ENCODE results near the gene PDE4B. TPM values are rescaled to one million over a fixed set of nuclear protein-coding genes. Genes with fewer than 3 reads are reported as not detected.

The PDE4B gene
- total RNA-seq, 1 donor from 2014 or later = 1.2 TPM

GRCh38 chr1:66284746-66285145 lies 492.1 kb downstream of the PDE4B start:
- H3K4me2 ChIP-seq = no peak overlapping the region
- no peaks in the 10 kb centered on the region for H3K27me3 ChIP-seq
- no peak for DNase-seq (ENCODE audit: low spot score)
- H3K9me3 ChIP-seq (ENCODE audit: low read depth) = no peaks in the 10 kb centered on the region
- H3K4me1 ChIP-seq = no peaks in the 10 kb centered on the region
- no peaks in the 10 kb centered on the region for H3F3A ChIP-seq (ENCODE audit: low read depth)
- H3K27ac ChIP-seq = no peak overlapping the region
- H3K9me3 Mint-ChIP-seq = no peaks in the 10 kb centered on the region
- H3K4me1 Mint-ChIP-seq = no peaks in the 10 kb centered on the region
- H3K4me3 Mint-ChIP-seq = no peak overlapping the region
- no peaks in the 10 kb centered on the region for H3K36me3 Mint-ChIP-seq
- H3K4me3 ChIP-seq = no peak overlapping the region
- no peak overlapping the region for H3K27ac Mint-ChIP-seq
- no peaks in the 10 kb centered on the region for H3K27me3 Mint-ChIP-seq (ENCODE audit: insufficient read depth, low read depth)
- H3K79me2 ChIP-seq (ENCODE audit: low read depth) = no peaks in the 10 kb centered on the region
- no peak overlapping the region for H3K9ac ChIP-seq
- no peak overlapping the region for H2AFZ ChIP-seq (replicated peaks)
- H4K20me1 ChIP-seq (ENCODE audit: low read depth) = no peaks in the 10 kb centered on the region
- H3K36me3 ChIP-seq = no peaks in the 10 kb centered on the region
- TF ChIP-seq, protein P1, sequence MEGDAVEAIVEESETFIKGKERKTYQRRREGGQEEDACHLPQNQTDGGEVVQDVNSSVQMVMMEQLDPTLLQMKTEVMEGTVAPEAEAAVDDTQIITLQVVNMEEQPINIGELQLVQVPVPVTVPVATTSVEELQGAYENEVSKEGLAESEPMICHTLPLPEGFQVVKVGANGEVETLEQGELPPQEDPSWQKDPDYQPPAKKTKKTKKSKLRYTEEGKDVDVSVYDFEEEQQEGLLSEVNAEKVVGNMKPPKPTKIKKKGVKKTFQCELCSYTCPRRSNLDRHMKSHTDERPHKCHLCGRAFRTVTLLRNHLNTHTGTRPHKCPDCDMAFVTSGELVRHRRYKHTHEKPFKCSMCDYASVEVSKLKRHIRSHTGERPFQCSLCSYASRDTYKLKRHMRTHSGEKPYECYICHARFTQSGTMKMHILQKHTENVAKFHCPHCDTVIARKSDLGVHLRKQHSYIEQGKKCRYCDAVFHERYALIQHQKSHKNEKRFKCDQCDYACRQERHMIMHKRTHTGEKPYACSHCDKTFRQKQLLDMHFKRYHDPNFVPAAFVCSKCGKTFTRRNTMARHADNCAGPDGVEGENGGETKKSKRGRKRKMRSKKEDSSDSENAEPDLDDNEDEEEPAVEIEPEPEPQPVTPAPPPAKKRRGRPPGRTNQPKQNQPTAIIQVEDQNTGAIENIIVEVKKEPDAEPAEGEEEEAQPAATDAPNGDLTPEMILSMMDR (IDR thresholded peaks at IDR 0.05) = no peak
- TF ChIP-seq EZH2phosphoT487 (IDR thresholded peaks at IDR 0.05) = no peak
- TF ChIP-seq EZH2 (IDR thresholded peaks at IDR 0.05) = no peak

GRCh38 chr1:66285618-66286270 lies 493.0 kb downstream of the PDE4B start:
- H3K36me3 ChIP-seq = no peaks in the 10 kb centered on the region
- Mint-ChIP-seq H3K4me3 (no peak overlapping the region), H3K36me3 (no peaks in the 10 kb centered on the region), H3K27ac (no peak overlapping the region), H3K4me1 (no peaks in the 10 kb centered on the region), H3K9me3 (no peaks in the 10 kb centered on the region), H3K27me3 (ENCODE audit: insufficient read depth, low read depth) (no peaks in the 10 kb centered on the region)
- no peak for DNase-seq (ENCODE audit: low spot score)
- no peak overlapping the region for H2AFZ ChIP-seq (replicated peaks)
- no peak overlapping the region for H3K27ac ChIP-seq
- no peaks in the 10 kb centered on the region for H3K4me1 ChIP-seq
- H3K4me3 ChIP-seq = no peak overlapping the region
- H3K4me2 ChIP-seq = no peak overlapping the region
- no peaks in the 10 kb centered on the region for H3F3A ChIP-seq (ENCODE audit: low read depth)
- H3K27me3 ChIP-seq = no peaks in the 10 kb centered on the region
- H3K9ac ChIP-seq = no peak overlapping the region
- no peaks in the 10 kb centered on the region for H4K20me1 ChIP-seq (ENCODE audit: low read depth)
- H3K79me2 ChIP-seq (ENCODE audit: low read depth) = no peaks in the 10 kb centered on the region
- H3K9me3 ChIP-seq (ENCODE audit: low read depth) = no peaks in the 10 kb centered on the region
- TF ChIP-seq EZH2 (IDR thresholded peaks at IDR 0.05) (no peak), EZH2phosphoT487 (IDR thresholded peaks at IDR 0.05) (no peak)
- TF ChIP-seq, protein P1 (IDR thresholded peaks at IDR 0.05) = no peak

DNA sequence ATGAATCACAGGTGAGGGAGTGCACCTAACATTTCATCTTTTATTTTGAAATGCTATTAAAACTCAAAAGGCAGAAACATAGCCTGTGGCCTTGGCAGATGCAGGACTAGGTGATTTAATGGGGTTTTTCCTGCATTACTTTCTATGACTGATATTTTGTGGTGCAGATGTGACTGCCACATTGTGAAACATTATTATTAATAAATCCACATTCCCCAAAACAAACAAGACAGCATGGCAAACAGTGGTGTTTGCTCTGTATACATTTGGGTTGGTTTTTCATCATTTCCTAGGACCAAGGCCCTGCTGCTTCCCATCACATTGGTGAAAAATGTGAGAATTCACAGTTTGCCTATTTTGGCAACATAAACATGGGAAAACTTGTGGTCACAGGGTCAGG lies 493.6 kb downstream of the PDE4B start:
- no peak overlapping the region for H3K4me3 ChIP-seq
- no peaks in the 10 kb centered on the region for H3K4me1 Mint-ChIP-seq

More for the DNA sequence above, 493.6 kb downstream of the PDE4B start:
- no peaks in the 10 kb centered on the region for H3K4me1 ChIP-seq
- H2AFZ ChIP-seq (replicated peaks) = no peak overlapping the region
- H3K4me3 Mint-ChIP-seq = no peak overlapping the region
- H3K36me3 Mint-ChIP-seq = no peaks in the 10 kb centered on the region
- DNase-seq (ENCODE audit: low spot score) = no peak
- H3K9ac ChIP-seq = no peak overlapping the region
- H4K20me1 ChIP-seq (ENCODE audit: low read depth) = no peaks in the 10 kb centered on the region
- no peak overlapping the region for H3K27ac ChIP-seq
- TF ChIP-seq, protein P1 (IDR thresholded peaks at IDR 0.05) = no peak
- TF ChIP-seq EZH2phosphoT487 (IDR thresholded peaks at IDR 0.05) = no peak
- no peak for TF ChIP-seq EZH2 (IDR thresholded peaks at IDR 0.05)
- H3K79me2 ChIP-seq (ENCODE audit: low read depth) = no peaks in the 10 kb centered on the region
- no peaks in the 10 kb centered on the region for H3K36me3 ChIP-seq
- no peaks in the 10 kb centered on the region for H3K9me3 Mint-ChIP-seq
- H3K27me3 Mint-ChIP-seq (ENCODE audit: insufficient read depth, low read depth) = no peaks in the 10 kb centered on the region
- H3K27me3 ChIP-seq = no peaks in the 10 kb centered on the region
- no peaks in the 10 kb centered on the region for H3F3A ChIP-seq (ENCODE audit: low read depth)
- H3K9me3 ChIP-seq (ENCODE audit: low read depth) = no peaks in the 10 kb centered on the region
- H3K4me2 ChIP-seq = no peak overlapping the region
- H3K27ac Mint-ChIP-seq = no peak overlapping the region
